ENCODE data around the gene ABCC1.

ABCC1 gene

GRCh38 chr16:16073891-16074881 is 124.8 kb downstream of the ABCC1 start:
- no peaks in the 10 kb centered on the region for H4K20me1 ChIP-seq (ENCODE audit: insufficient read depth, low read length)
- no peaks in the 10 kb centered on the region for H3K9me3 ChIP-seq (ENCODE audit: insufficient read depth, low read length)
- H3K79me2 ChIP-seq (ENCODE audit: low read length): no peaks in the 10 kb centered on the region
- H3K27ac ChIP-seq (ENCODE audit: low read length): no peak overlapping the region
- no peaks in the 10 kb centered on the region for H3K4me1 ChIP-seq (ENCODE audit: low read length)
- no peak overlapping the region for H2AFZ ChIP-seq (ENCODE audit: low read depth, low read length)
- no peak overlapping the region for H3K4me3 ChIP-seq (ENCODE audit: low read length)
- no peak overlapping the region for H3K4me2 ChIP-seq (ENCODE audit: low read length)
- no peak overlapping the region for H3K9ac ChIP-seq (ENCODE audit: low read length)
- peaks cover 53% of the 10 kb centered on the region for H3K36me3 ChIP-seq (replicated peaks; ENCODE audit: low read depth, low read length)
- H3K27me3 ChIP-seq (ENCODE audit: low read depth, low read length): no peaks in the 10 kb centered on the region
- no peak for TF ChIP-seq EZH2phosphoT487 (IDR thresholded peaks at IDR 0.05; ENCODE audit: low read depth)
- TF ChIP-seq CTCF (IDR thresholded peaks at IDR 0.05; ENCODE audit: low read depth, low read length): no peak

GRCh38 chr16:16075488-16076422 is 126.3 kb downstream of the ABCC1 start:
- TF ChIP-seq EZH2phosphoT487 (IDR thresholded peaks at IDR 0.05; ENCODE audit: low read depth): no peak
- no peak for TF ChIP-seq CTCF (IDR thresholded peaks at IDR 0.05; ENCODE audit: low read depth, low read length)
- H3K36me3 ChIP-seq (replicated peaks; ENCODE audit: low read depth, low read length): peaks cover 58% of the 10 kb centered on the region
- no peak overlapping the region for H3K9ac ChIP-seq (ENCODE audit: low read length)
- H3K27ac ChIP-seq (ENCODE audit: low read length): no peak overlapping the region
- H2AFZ ChIP-seq (ENCODE audit: low read depth, low read length): no peak overlapping the region
- no peaks in the 10 kb centered on the region for H3K4me1 ChIP-seq (ENCODE audit: low read length)
- no peak overlapping the region for H3K4me2 ChIP-seq (ENCODE audit: low read length)
- H3K4me3 ChIP-seq (ENCODE audit: low read length): no peak overlapping the region
- H3K9me3 ChIP-seq (ENCODE audit: insufficient read depth, low read length): no peaks in the 10 kb centered on the region
- no peaks in the 10 kb centered on the region for H3K79me2 ChIP-seq (ENCODE audit: low read length)
- H4K20me1 ChIP-seq (ENCODE audit: insufficient read depth, low read length): no peaks in the 10 kb centered on the region
- no peaks in the 10 kb centered on the region for H3K27me3 ChIP-seq (ENCODE audit: low read depth, low read length)

GRCh38 chr16:16076423-16076813 is 127.0 kb downstream of the ABCC1 start:
- Histone ChIP-seq H2AFZ (ENCODE audit: low read depth, low read length) (no peak overlapping the region), H3K4me1 (ENCODE audit: low read length) (no peaks in the 10 kb centered on the region), H3K27me3 (ENCODE audit: low read depth, low read length) (no peaks in the 10 kb centered on the region), H4K20me1 (ENCODE audit: insufficient read depth, low read length) (no peaks in the 10 kb centered on the region), H3K9ac (ENCODE audit: low read length) (no peak overlapping the region), H3K4me2 (ENCODE audit: low read length) (no peak overlapping the region), H3K79me2 (ENCODE audit: low read length) (no peaks in the 10 kb centered on the region), H3K4me3 (ENCODE audit: low read length) (no peak overlapping the region), H3K36me3 (replicated peaks; ENCODE audit: low read depth, low read length) (peaks cover 62% of the 10 kb centered on the region), H3K27ac (ENCODE audit: low read length) (no peak overlapping the region), H3K9me3 (ENCODE audit: insufficient read depth, low read length) (no peaks in the 10 kb centered on the region)
- no peak for TF ChIP-seq EZH2phosphoT487 (IDR thresholded peaks at IDR 0.05; ENCODE audit: low read depth)
- TF ChIP-seq CTCF (IDR thresholded peaks at IDR 0.05; ENCODE audit: low read depth, low read length): no peak
